ENCODE data around the gene ISYNA1.

The ISYNA1 gene

GRCh38 chr19:18431351-18432197 is 6.4 kb downstream of the ISYNA1 start:
- DNase-seq (ENCODE audit: low spot score) = no peak

GRCh38 chr19:18430417-18431144 is 7.4 kb downstream of the ISYNA1 start:
- no peak for DNase-seq (ENCODE audit: low spot score)

- DNase-seq (ENCODE audit: low spot score) = no peak
Observed at GRCh38 chr19:18429717-18430416, 8.1 kb downstream of the ISYNA1 start.

GRCh38 chr19:18428787-18429674 is 8.9 kb downstream of the ISYNA1 start:
- peak; percentile 93 for DNase-seq (ENCODE audit: low spot score)

GRCh38 chr19:18428173-18428786 is 9.7 kb downstream of the ISYNA1 start:
- DNase-seq (ENCODE audit: low spot score) = no peak

GRCh38 chr19:18427743-18428113 is 10.2 kb downstream of the ISYNA1 start:
- DNase-seq (ENCODE audit: low spot score) = no peak

GRCh38 chr19:18427080-18427742 is 10.7 kb downstream of the ISYNA1 start:
- DNase-seq (ENCODE audit: low spot score) = no peak

GRCh38 chr19:18426416-18426767 is 11.5 kb downstream of the ISYNA1 start:
- DNase-seq (ENCODE audit: low spot score) = no peak

GRCh38 chr19:18425515-18426415 is 12.2 kb downstream of the ISYNA1 start:
- peak; percentile 91 for DNase-seq (ENCODE audit: low spot score)

- no peak for DNase-seq (ENCODE audit: low spot score)
Observed at GRCh38 chr19:18424890-18425514, 12.9 kb downstream of the ISYNA1 start.

GRCh38 chr19:18424122-18424889 is 13.6 kb downstream of the ISYNA1 start:
- DNase-seq (ENCODE audit: low spot score) = no peak

- no peak for DNase-seq (ENCODE audit: low spot score)
Observed at GRCh38 chr19:18423258-18424020, 14.5 kb downstream of the ISYNA1 start.

- no peak for DNase-seq (ENCODE audit: low spot score)
Observed at GRCh38 chr19:18422530-18423191, 15.3 kb downstream of the ISYNA1 start.

GRCh38 chr19:18421371-18421959 is 16.5 kb downstream of the ISYNA1 start:
- DNase-seq (ENCODE audit: low spot score) = no peak

GRCh38 chr19:18420930-18421329 is 17.0 kb downstream of the ISYNA1 start:
- no peak for DNase-seq (ENCODE audit: low spot score)

- no peak for DNase-seq (ENCODE audit: low spot score)
Observed at GRCh38 chr19:18419699-18420460, 18.1 kb downstream of the ISYNA1 start.
